Neural cell (in vitro differentiated cells): ENCODE measurements around the gene IL10. TPM values are rescaled to one million over a fixed set of nuclear protein-coding genes. Genes with fewer than 3 reads are reported as not detected.

Experiments used
- H2AFZ ChIP-seq: fragments of 200-600, 300-800 bp; sonication (generic), shearing (Covaris generic); 2 replicates; pipeline ENCODE4 v1.6.0; 2014; ENCODE audit warnings: low read depth, mild to moderate bottlenecking, antibody characterized with exemption, low read length, moderate library complexity
- H3F3A ChIP-seq: fragments of 200-600 bp; shearing (Covaris generic); 2 replicates; pipeline ENCODE4 v1.6.1; 2016; ENCODE audit warnings: mild to moderate bottlenecking, moderate library complexity, mixed read lengths, antibody characterized with exemption, low read length; ENCODE audit not compliant: insufficient read depth, poor library complexity, severe bottlenecking
- H3K27ac ChIP-seq: fragments of 200-600, 300-800 bp; sonication (generic), shearing (Covaris generic); 2 replicates; pipeline ENCODE4 v1.5.1; 2014; ENCODE audit warnings: mild to moderate bottlenecking, low read length, moderate library complexity
- H3K27me3 ChIP-seq: fragments of 300-800, 200-600 bp; sonication (generic), shearing (Covaris generic); 2 replicates; pipeline ENCODE4 v1.6.0; 2014; ENCODE audit warnings: mild to moderate bottlenecking, low read depth, low read length, moderate library complexity; ENCODE audit not compliant: insufficient read depth
- H3K36me3 ChIP-seq: fragments of 300-800, 200-600 bp; sonication (generic), shearing (Covaris generic); 2 replicates; pipeline ENCODE4 v1.5.1; 2014; ENCODE audit warnings: mild to moderate bottlenecking, antibody characterized with exemption, low read length, moderate library complexity; ENCODE audit not compliant: insufficient read depth
- H3K4me2 ChIP-seq: fragments of 300-800, 200-600 bp; sonication (generic), shearing (Covaris generic); 2 replicates; pipeline ENCODE4 v1.6.0; 2014; ENCODE audit warnings: mild to moderate bottlenecking, low read length
- H3K4me3 ChIP-seq: fragments of 300-800, 200-600 bp; sonication (generic), shearing (Covaris generic); 2 replicates; pipeline ENCODE4 v1.5.1; 2014; ENCODE audit warnings: mild to moderate bottlenecking, low read length, moderate library complexity
- H3K79me2 ChIP-seq: fragments of 200-600 bp; shearing (Covaris generic); replicated peaks from 2 replicates; pipeline ENCODE4 v1.6.0; 2014; ENCODE audit warnings: mild to moderate bottlenecking, low read length, moderate library complexity; ENCODE audit not compliant: insufficient read depth
- H3K9ac ChIP-seq: fragments of 300-800, 200-600 bp; sonication (generic), shearing (Covaris generic); 2 replicates; pipeline ENCODE4 v1.6.1; 2016; ENCODE audit warnings: mild to moderate bottlenecking, low read length, mixed read lengths
- H3K9me2 ChIP-seq: fragments of 200-600 bp; shearing (Covaris generic); 2 replicates; pipeline ENCODE4 v1.6.1; 2016; ENCODE audit warnings: mild to moderate bottlenecking, low read length, mixed read lengths; ENCODE audit not compliant: insufficient read depth
- H3K9me3 ChIP-seq: fragments of 200-600, 300-800 bp; sonication (generic), shearing (Covaris generic); 2 replicates; pipeline ENCODE4 v1.6.1; 2016; ENCODE audit warnings: mild to moderate bottlenecking, mixed run types, low read length, moderate library complexity, mixed read lengths
- H4K20me1 ChIP-seq: fragments of 200-600 bp; shearing (Covaris generic); 2 replicates; pipeline ENCODE4 v1.6.1; 2016; ENCODE audit warnings: mild to moderate bottlenecking, mixed run types; ENCODE audit not compliant: insufficient read depth
- EP300 ChIP-seq: fragments of 450-650 bp; conservative IDR thresholded peaks from 2 replicates; pipeline ENCODE4 v1.6.1; 2014; ENCODE audit warnings: antibody characterized with exemption, mild to moderate bottlenecking, moderate library complexity; ENCODE audit not compliant: poor library complexity, severe bottlenecking
- EZH2 ChIP-seq: fragments of 200-600, 300-800 bp; shearing (Covaris generic), sonication (generic); IDR thresholded peaks from 2 replicates; pipeline ENCODE4 v1.6.1; 2014; ENCODE audit warnings: antibody characterized with exemption, low read length, borderline replicate concordance, mild to moderate bottlenecking; ENCODE audit not compliant: insufficient read depth, poor library complexity, severe bottlenecking
- MXI1 ChIP-seq: fragments of 450-650 bp; conservative IDR thresholded peaks from 2 replicates; pipeline ENCODE4 v1.6.1; 2014; ENCODE audit warnings: antibody characterized with exemption, mild to moderate bottlenecking; ENCODE audit not compliant: poor library complexity, severe bottlenecking
- POLR2AphosphoS5 ChIP-seq: IDR thresholded peaks from 2 replicates; pipeline ENCODE4 v1.6.1; 2012
- RAD21 ChIP-seq: fragments of 450-650 bp; conservative IDR thresholded peaks from 2 replicates; pipeline ENCODE4 v1.6.1; 2014; ENCODE audit warnings: antibody characterized with exemption, mild to moderate bottlenecking, moderate library complexity
- REST ChIP-seq: IDR thresholded peaks from 2 replicates; pipeline ENCODE4 v1.6.1; 2012; ENCODE audit warnings: borderline replicate concordance
- SMC3 ChIP-seq: fragments of 450-650 bp; conservative IDR thresholded peaks from 2 replicates; pipeline ENCODE4 v1.6.1; 2014; ENCODE audit warnings: antibody characterized with exemption, mild to moderate bottlenecking, moderate library complexity; ENCODE audit not compliant: poor library complexity
- TAF1 ChIP-seq: IDR thresholded peaks from 2 replicates; pipeline ENCODE4 v1.6.1; 2012; ENCODE audit warnings: low read depth
- polyA plus RNA-seq: library from polyadenylated mRNA; depleted of rRNA; stranded (reverse); fragments of >200 nt; gene quantifications from 2 replicates; pipeline ENCODE4 v1.2.3, GENCODE V29; 2014
- TF ChIP-seq, protein P1 (sequence below): fragments of 450-650 bp; IDR thresholded peaks from 2 replicates; pipeline ENCODE4 v1.5.1; 2014; ENCODE audit warnings: antibody characterized with exemption, mild to moderate bottlenecking, moderate library complexity; ENCODE audit not compliant: poor library complexity, severe bottlenecking

IL10 gene
- polyA plus RNA-seq, 1 donor from 2014 or later: not detected

DNA sequence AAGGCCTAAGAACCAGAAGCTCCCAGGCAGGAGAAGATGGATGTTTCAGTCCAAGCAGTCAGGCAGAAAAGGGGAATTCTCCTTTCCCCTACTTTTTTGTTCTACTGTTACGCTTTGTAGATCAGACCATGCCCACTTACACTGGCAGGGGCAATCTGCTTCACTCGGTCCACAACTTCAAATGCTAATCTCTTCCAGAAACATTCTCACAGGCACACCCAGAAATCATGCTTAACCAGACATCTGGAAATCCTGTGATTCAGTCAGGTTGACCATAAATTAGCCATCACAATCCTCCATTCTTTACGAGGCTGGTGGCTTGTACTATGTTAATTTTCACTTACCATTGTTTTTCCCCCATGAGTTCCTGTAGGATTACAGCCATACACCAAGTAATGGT, 23.8 kb upstream of the IL10 start:
- H3K27me3 ChIP-seq: no peaks in the 10 kb centered on the region
- H3K27ac ChIP-seq: no peak overlapping the region
- TF ChIP-seq TAF1 (no peak), RAD21 (no peak), REST (no peak), MXI1 (no peak), SMC3 (no peak), EP300 (no peak), EZH2 (no peak), POLR2AphosphoS5 (no peak)
- TF ChIP-seq, protein P1, sequence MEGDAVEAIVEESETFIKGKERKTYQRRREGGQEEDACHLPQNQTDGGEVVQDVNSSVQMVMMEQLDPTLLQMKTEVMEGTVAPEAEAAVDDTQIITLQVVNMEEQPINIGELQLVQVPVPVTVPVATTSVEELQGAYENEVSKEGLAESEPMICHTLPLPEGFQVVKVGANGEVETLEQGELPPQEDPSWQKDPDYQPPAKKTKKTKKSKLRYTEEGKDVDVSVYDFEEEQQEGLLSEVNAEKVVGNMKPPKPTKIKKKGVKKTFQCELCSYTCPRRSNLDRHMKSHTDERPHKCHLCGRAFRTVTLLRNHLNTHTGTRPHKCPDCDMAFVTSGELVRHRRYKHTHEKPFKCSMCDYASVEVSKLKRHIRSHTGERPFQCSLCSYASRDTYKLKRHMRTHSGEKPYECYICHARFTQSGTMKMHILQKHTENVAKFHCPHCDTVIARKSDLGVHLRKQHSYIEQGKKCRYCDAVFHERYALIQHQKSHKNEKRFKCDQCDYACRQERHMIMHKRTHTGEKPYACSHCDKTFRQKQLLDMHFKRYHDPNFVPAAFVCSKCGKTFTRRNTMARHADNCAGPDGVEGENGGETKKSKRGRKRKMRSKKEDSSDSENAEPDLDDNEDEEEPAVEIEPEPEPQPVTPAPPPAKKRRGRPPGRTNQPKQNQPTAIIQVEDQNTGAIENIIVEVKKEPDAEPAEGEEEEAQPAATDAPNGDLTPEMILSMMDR: no peak
- H3F3A ChIP-seq: no peaks in the 10 kb centered on the region
- H3K9ac ChIP-seq: no peak overlapping the region
- H3K4me3 ChIP-seq: no peak overlapping the region
- H2AFZ ChIP-seq: no peak overlapping the region
- no peaks in the 10 kb centered on the region for H3K36me3 ChIP-seq
- no peaks in the 10 kb centered on the region for H3K79me2 ChIP-seq
- no peaks in the 10 kb centered on the region for H3K9me2 ChIP-seq
- no peaks in the 10 kb centered on the region for H4K20me1 ChIP-seq
- no peaks in the 10 kb centered on the region for H3K9me3 ChIP-seq
- H3K4me2 ChIP-seq: no peak overlapping the region

DNA sequence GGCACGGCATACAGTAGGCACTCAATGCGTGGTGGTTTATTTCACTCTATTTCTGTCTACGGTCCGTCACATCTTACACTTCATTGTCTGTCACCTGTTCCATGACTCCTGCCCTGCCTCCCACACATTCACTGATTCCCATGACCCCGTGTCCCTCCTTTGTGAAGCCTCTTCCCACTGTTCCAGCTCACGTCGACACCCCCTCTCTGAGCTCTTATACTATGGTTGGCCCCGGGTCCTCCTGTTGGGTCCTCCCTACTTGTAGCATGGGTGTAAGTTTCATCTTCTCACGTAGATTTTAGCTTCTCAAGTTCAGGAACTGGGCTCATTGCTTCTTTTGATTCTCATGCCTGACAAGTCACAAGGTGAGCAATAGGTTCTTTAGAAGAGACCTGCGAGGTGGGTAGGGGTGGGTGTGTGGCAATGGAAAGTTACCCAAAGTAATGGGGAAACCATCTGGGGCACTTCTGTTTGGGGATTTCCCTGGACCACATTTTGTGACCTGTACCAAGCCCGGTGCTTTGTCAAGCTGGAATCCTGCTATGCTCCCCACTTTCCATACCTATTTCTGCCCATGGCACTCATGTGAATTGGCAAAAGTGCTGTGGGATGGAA, 22.1 kb upstream of the IL10 start:
- Histone ChIP-seq H2AFZ (no peak overlapping the region), H3K4me2 (no peak overlapping the region), H3K4me3 (no peak overlapping the region)

More for the DNA sequence above, 22.1 kb upstream of the IL10 start:
- no peaks in the 10 kb centered on the region for H3K79me2 ChIP-seq
- H3K27me3 ChIP-seq: no peaks in the 10 kb centered on the region
- H4K20me1 ChIP-seq: no peaks in the 10 kb centered on the region
- H3F3A ChIP-seq: no peaks in the 10 kb centered on the region
- no peak overlapping the region for H3K27ac ChIP-seq
- no peaks in the 10 kb centered on the region for H3K9me2 ChIP-seq
- H3K9ac ChIP-seq: no peak overlapping the region
- no peaks in the 10 kb centered on the region for H3K36me3 ChIP-seq
- no peak for TF ChIP-seq RAD21
- TF ChIP-seq, protein P1: no peak
- TF ChIP-seq EZH2: no peak
- TF ChIP-seq MXI1: no peak
- H3K9me3 ChIP-seq: no peaks in the 10 kb centered on the region
